Naive B cell (primary cell): ENCODE results near the gene PAIP2B. TPM values are rescaled to one million over a fixed set of nuclear protein-coding genes. Genes with fewer than 3 reads are reported as not detected.

Experiments used
- polyA plus RNA-seq, 6 donors: library from polyadenylated mRNA; unstranded; fragments of 300-500 nt; fragmentation: Illumina TruSeq; gene quantifications; one replicate each; pipeline ENCODE4 v1.2.3, GENCODE V29; 2021; ENCODE audit warnings: low read depth in 6 of 6

The PAIP2B gene
- polyA plus RNA-seq, 6 donors from 2014 or later: 3.5 to 7.3 (median 5.1) TPM

Other genes starting within 250 kb of the PAIP2B start
- gene ANKRD53, start 248.5 kb downstream of the PAIP2B start, polyA plus RNA-seq: not detected
- gene TEX261, start 232.2 kb downstream of the PAIP2B start, polyA plus RNA-seq: 10 to 100 TPM; 22.5 to 39.2 (median 31.4) TPM
- gene NAGK, start 158.5 kb downstream of the PAIP2B start, polyA plus RNA-seq: 100 to 1,000 TPM in 3 of 6 donors, 10 to 100 TPM in 3; 74.8 to 140 (median 101) TPM
- 10 to 100 TPM; 15.1 to 39.2 (median 30.3) TPM for gene MCEE, start 96.9 kb downstream of the PAIP2B start, polyA plus RNA-seq
- 10 to 100 TPM; 10.5 to 27.4 (median 22.2) TPM for gene MPHOSPH10, start 96.5 kb downstream of the PAIP2B start, polyA plus RNA-seq
- gene ZNF638, start 104.7 kb upstream of the PAIP2B start, polyA plus RNA-seq: 10 to 100 TPM; 34.9 to 80.2 (median 50.9) TPM
- 1 to 10 TPM in 1 of 6 donors, under 1 TPM in 1, not detected in 4; 0.09 to 3.2 TPM for gene DYSF, start 226.5 kb upstream of the PAIP2B start, polyA plus RNA-seq